OCI-LY3 (cell line): ENCODE measurements around the gene OTOG.

ENCODE experiments used
- H2AFZ ChIP-seq: fragments of 200-600, 300-600 bp; shearing (Covaris generic); 2 replicates; pipeline ENCODE4 v1.6.0; 2014; ENCODE audit warnings: antibody characterized with exemption, low read depth, low read length
- H3K27ac ChIP-seq: fragments of 200-600, 300-600 bp; sonication (generic); 2 replicates; pipeline ENCODE4 v1.5.1; 2014; ENCODE audit warnings: mild to moderate bottlenecking, low read length, moderate library complexity, mixed read lengths
- H3K27me3 ChIP-seq: fragments of 200-600, 300-600 bp; sonication (generic); 2 replicates; pipeline ENCODE4 v1.6.1; 2014; ENCODE audit warnings: low read depth, low read length, mixed read lengths
- H3K36me3 ChIP-seq: fragments of 200-600, 300-600 bp; sonication (generic); replicated peaks from 2 replicates; pipeline ENCODE3; 2014; ENCODE audit warnings: low read depth, low read length, mixed read lengths
- H3K4me1 ChIP-seq: fragments of 300-600, 200-600 bp; sonication (generic); 2 replicates; pipeline ENCODE4 v1.6.1; 2014; ENCODE audit warnings: low read length, mixed read lengths
- H3K4me2 ChIP-seq: fragments of 200-600, 300-600 bp; sonication (generic); 2 replicates; pipeline ENCODE4 v1.6.1; 2014; ENCODE audit warnings: low read length, mixed read lengths
- H3K4me3 ChIP-seq: fragments of 300-600, 200-600 bp; sonication (generic); 2 replicates; pipeline ENCODE4 v1.5.1; 2014; ENCODE audit warnings: antibody characterized with exemption, mild to moderate bottlenecking, low read length, moderate library complexity
- H3K79me2 ChIP-seq: fragments of 300-600, 200-600 bp; shearing (Covaris generic); 2 replicates; pipeline ENCODE4 v1.6.1; 2014; ENCODE audit warnings: mild to moderate bottlenecking, low read length, mixed read lengths
- H3K9ac ChIP-seq: fragments of 300-600, 200-600 bp; shearing (Covaris generic); 2 replicates; pipeline ENCODE4 v1.6.0; 2014; ENCODE audit warnings: mild to moderate bottlenecking, low read length, moderate library complexity
- H3K9me3 ChIP-seq: fragments of 200-600, 300-600 bp; shearing (Covaris generic); 2 replicates; pipeline ENCODE4 v1.6.1; 2014; ENCODE audit warnings: low read length, mixed read lengths; ENCODE audit not compliant: insufficient read depth
- H4K20me1 ChIP-seq: fragments of 200-600, 300-600 bp; sonication (generic); 2 replicates; pipeline ENCODE4 v1.6.1; 2016; ENCODE audit warnings: low read length, mixed read lengths; ENCODE audit not compliant: insufficient read depth
- EZH2phosphoT487 ChIP-seq: fragments of 200-600 bp; shearing (Covaris generic); IDR thresholded peaks from 2 replicates; pipeline ENCODE4 v1.6.1; 2018; ENCODE audit warnings: antibody characterized with exemption, mixed run types, low read depth
- TF ChIP-seq, protein P1 (sequence below): fragments of 200-600, 300-600 bp; sonication (generic); IDR thresholded peaks from 2 replicates; pipeline ENCODE4 v1.5.1; 2014; ENCODE audit warnings: antibody characterized with exemption, low read length, low read depth

OTOG gene

DNA sequence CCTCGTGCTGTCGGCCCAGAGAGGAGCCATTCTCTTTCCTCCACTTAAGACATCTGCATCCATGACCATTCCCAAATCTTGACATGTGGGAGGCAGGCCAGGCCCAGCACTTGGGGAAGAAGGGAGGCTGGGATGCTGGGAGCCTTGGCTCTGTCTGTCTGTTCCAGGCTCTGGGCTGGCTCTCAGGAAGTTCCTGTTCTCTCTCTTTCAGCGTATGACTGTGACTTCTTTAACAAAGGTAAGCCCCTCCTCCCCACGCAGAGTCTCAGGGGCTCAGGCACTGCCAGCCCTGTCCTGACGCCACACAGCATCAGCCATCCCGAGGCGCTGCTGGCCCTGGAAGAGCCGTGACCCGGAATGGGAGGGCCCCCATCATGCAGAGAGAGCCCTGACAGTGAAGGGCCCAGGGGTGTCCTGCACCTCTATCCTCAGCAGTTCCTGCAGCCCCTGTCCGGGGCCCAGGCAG is 52.4 kb downstream of the OTOG start:
- Histone ChIP-seq H3K27ac (no peak overlapping the region), H3K4me2 (no peak overlapping the region), H3K79me2 (no peaks in the 10 kb centered on the region)

DNA sequence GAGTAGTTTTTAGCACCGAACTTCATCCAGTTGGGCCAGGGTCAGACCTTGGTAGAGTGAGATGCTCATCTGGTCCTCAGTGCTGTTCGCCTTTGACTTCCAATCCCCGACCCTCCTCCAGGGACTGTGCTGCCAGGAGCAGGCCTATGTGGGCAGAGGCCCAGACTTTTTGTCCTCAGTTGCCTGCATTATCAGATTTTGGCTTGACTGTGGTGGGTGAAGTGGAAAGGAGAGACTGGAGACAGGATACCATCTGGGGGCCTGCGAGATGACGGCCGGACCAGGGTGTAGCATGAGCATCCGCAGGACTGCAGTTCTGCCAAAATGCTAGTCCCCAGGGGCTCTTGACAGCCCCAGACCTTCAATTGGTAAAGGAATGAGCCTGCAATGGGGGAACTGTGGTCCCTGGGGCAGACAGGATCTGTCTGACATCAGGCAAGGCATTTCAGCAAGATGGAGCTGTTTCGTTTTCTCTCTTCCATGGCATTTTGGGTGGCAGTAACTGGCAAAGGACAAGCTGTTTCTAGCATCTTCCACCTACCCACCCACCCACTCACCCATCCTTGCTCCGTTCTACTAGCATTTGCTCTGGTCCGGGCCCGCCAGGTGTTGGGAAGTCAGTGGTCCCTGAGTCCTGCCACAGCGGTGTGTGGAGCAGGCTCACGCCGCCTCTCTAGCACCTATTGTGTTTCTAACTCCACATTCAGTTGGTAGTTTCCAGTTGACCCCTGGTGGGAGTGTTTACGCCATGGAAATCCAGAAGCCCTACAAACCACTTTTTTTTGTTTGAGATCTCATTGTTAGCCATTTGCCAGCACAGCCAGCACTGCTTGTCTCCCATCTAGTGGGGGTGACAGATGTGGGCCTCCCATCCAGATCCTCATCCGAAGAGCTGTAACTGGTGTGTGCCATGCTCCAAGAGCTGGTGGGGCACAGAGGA is 53.5 kb downstream of the OTOG start:
- H3K36me3 ChIP-seq = no peaks in the 10 kb centered on the region
- H4K20me1 ChIP-seq = no peaks in the 10 kb centered on the region
- no peaks in the 10 kb centered on the region for H3K4me1 ChIP-seq
- H3K9me3 ChIP-seq = no peaks in the 10 kb centered on the region
- H3K4me3 ChIP-seq = no peak overlapping the region
- no peaks in the 10 kb centered on the region; the same call in 1 of the 2 replicates for H3K27me3 ChIP-seq
- no peak overlapping the region for H3K4me2 ChIP-seq
- H3K9ac ChIP-seq = no peak overlapping the region
- H2AFZ ChIP-seq = no peak overlapping the region
- no peak overlapping the region for H3K27ac ChIP-seq
- no peak for TF ChIP-seq EZH2phosphoT487
- TF ChIP-seq, protein P1, sequence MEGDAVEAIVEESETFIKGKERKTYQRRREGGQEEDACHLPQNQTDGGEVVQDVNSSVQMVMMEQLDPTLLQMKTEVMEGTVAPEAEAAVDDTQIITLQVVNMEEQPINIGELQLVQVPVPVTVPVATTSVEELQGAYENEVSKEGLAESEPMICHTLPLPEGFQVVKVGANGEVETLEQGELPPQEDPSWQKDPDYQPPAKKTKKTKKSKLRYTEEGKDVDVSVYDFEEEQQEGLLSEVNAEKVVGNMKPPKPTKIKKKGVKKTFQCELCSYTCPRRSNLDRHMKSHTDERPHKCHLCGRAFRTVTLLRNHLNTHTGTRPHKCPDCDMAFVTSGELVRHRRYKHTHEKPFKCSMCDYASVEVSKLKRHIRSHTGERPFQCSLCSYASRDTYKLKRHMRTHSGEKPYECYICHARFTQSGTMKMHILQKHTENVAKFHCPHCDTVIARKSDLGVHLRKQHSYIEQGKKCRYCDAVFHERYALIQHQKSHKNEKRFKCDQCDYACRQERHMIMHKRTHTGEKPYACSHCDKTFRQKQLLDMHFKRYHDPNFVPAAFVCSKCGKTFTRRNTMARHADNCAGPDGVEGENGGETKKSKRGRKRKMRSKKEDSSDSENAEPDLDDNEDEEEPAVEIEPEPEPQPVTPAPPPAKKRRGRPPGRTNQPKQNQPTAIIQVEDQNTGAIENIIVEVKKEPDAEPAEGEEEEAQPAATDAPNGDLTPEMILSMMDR = no peak
- H3K79me2 ChIP-seq = no peaks in the 10 kb centered on the region

More for the DNA sequence above, 52.4 kb downstream of the OTOG start:
- no peaks in the 10 kb centered on the region for H3K9me3 ChIP-seq
- H3K9ac ChIP-seq = no peak overlapping the region
- H3K27me3 ChIP-seq = no peaks in the 10 kb centered on the region; the same call in 1 of the 2 replicates
- TF ChIP-seq EZH2phosphoT487 = no peak
- TF ChIP-seq, protein P1 = no peak
- no peak overlapping the region for H3K4me3 ChIP-seq
- no peaks in the 10 kb centered on the region for H3K4me1 ChIP-seq
- H4K20me1 ChIP-seq = no peaks in the 10 kb centered on the region
- no peak overlapping the region for H2AFZ ChIP-seq
- no peaks in the 10 kb centered on the region for H3K36me3 ChIP-seq

DNA sequence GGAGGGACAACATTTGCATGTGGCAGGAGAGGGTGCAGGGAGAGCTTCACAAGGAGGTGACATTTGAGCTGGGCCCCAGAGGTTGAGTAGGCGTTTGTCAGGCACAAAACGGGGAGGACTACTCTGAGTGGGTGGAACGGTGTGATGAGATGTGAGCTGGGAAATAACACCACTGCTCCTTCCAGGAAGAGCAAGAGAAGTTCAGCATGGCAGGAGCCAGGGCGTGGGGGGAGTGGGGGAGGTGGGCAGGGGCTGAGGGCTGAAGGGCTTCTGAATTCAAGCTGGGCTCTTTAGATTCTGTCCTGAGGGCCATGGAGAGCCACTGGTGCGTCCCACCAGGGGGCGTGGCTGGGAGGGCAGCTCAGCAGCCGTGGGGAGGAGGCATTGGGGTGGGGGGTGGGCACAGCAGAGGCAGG is 54.2 kb downstream of the OTOG start:
- H3K4me3 ChIP-seq = no peak overlapping the region
- no peaks in the 10 kb centered on the region for H3K27me3 ChIP-seq
- no peak overlapping the region for H3K4me2 ChIP-seq
- no peaks in the 10 kb centered on the region for H3K9me3 ChIP-seq
- H3K79me2 ChIP-seq = no peaks in the 10 kb centered on the region
- H3K4me1 ChIP-seq = no peaks in the 10 kb centered on the region
- H4K20me1 ChIP-seq = no peaks in the 10 kb centered on the region
- no peak overlapping the region for H2AFZ ChIP-seq
- no peak overlapping the region for H3K9ac ChIP-seq
- H3K36me3 ChIP-seq = no peaks in the 10 kb centered on the region
- no peak overlapping the region for H3K27ac ChIP-seq
- TF ChIP-seq, protein P1 = no peak
- no peak for TF ChIP-seq EZH2phosphoT487

DNA sequence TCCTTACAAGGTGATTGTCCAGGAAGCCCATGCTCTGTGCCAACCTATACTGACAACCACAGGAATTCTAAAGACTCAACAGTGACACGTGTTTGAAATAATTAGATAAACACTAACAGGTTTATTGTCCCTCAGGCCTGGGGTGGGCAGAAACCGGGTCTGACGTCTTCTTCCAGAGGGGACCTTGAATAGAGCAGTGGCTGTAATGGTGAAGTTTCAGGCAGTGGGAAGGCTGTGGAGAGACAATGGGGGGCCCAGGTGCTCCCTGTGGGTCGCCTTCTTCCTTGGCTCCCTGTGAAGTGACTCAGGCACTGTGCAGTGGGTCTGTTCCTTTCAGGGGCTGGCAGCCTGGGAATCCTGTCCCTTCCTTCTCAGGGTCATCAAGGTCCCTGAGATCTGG is 54.6 kb downstream of the OTOG start:
- Histone ChIP-seq H3K9ac (no peak overlapping the region), H3K4me2 (no peak overlapping the region), H3K4me3 (no peak overlapping the region), H3K27me3 (no peaks in the 10 kb centered on the region), H3K36me3 (no peaks in the 10 kb centered on the region), H4K20me1 (no peaks in the 10 kb centered on the region), H3K27ac (no peak overlapping the region), H2AFZ (no peak overlapping the region), H3K79me2 (no peaks in the 10 kb centered on the region), H3K4me1 (no peaks in the 10 kb centered on the region), H3K9me3 (no peaks in the 10 kb centered on the region)
- TF ChIP-seq, protein P1 = no peak
- no peak for TF ChIP-seq EZH2phosphoT487
